NCI-H2196 treated with DMSO at 0.1 percent for 48 hours (cell line): ENCODE data around the gene ZNF536.

Experiments
- DNase-seq: peaks from one replicate; lab custom pipeline; 2025; ENCODE audit not compliant: unreplicated experiment; lab: John Stamatoyannopoulos, UW

The ZNF536 gene

DNA sequence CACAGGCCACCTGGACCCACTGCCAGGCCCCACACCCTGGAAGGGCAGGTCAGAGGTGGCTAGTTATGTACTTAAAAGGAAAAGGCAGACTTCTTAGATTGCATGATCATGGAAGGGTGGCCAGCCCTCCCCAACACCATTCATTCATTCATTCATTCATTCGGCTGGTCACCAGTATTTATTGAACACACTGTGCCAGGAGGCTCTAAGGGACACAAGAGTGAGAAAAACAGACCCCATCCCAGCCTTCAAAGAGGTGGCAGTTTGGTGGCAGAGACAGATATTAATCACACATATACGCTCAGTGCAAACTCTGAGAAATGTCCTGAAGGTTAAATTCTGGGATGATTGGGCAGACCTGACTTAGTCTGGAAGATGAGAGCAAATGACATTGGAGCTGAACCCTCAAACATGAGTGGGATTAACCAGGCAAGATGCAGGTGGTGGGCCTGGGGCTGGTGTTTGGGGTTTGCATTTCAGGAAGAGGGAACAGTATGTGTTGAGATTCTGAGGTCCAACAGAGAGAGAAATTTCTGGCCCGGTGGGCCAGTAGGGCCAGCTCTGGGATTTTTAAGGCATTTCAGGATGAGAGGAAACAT is 147.5 kb downstream of the ZNF536 start:
- DNase-seq = no peak

DNA sequence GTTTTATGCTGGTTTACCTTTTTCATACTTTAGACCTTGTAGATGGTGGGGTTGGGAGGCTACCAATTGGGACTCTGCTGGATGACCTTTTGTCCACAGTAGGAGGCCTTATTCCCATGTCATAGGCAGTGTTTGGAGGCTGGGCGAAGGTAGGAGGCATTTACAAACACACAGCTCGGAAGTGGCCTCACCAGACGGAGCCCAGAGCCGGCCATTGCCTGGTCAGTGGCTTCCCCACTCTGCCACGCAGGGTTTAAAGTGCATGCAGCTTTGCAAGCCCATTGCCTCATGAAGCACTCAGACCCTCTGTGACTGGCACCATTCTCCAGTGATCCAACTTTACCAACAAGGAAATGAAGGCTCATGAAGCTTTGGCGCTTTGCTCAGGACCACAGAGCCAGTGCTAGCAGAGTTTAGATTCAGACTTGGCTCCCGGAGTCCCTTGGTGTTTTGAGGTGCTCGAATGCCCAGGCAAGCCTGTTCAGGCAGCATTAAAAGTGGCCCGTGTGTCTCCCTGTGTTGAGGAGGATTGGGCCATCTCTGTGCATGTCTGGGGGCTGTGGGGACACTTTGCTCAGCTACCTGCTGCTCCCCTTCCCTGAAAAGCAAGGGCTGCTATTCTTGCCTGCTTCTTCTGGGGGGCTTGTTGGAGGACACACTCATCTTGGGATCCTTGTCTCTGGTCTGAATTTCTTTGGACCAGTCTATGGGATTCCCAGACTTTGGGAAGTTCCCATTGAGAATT is 148.7 kb downstream of the ZNF536 start:
- DNase-seq = no peak

DNA sequence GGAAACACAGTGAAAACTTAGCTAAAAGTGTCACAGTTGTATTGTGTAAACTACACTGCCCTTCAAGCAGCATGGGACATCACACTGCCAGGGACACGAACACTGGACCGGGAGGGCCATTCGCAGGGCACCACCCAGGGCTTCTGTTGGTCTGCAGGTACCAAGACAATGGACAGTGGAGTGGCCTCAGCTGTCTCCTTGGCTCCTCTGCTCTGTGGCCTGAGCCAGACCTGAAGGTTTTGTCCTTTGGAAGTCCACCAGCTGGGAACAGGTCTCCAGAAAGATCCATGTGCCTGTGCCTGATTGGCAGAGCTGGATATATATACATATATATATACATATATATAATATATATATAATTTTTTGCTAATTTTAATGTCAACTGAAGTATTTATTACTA is 149.8 kb downstream of the ZNF536 start:
- DNase-seq = no peak

DNA sequence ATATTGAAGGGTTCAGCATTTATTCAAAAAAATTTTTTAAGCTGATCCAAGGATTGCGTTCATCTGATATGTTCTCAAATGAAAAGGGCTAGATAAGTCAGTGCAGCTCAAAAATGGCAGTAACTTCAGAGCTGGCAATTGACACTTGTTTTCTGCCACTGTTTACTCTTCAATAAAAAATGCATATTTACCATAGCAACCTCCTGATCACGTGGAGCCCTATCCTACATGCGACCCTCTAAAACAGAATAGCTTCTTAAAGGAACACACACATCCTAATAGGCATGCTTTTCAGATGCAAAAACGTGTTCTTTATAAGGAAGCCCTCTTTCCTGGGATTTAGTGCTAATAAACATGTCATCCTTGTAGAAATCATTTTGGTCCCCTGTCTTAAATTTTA is 150.2 kb downstream of the ZNF536 start:
- DNase-seq = no peak

DNA sequence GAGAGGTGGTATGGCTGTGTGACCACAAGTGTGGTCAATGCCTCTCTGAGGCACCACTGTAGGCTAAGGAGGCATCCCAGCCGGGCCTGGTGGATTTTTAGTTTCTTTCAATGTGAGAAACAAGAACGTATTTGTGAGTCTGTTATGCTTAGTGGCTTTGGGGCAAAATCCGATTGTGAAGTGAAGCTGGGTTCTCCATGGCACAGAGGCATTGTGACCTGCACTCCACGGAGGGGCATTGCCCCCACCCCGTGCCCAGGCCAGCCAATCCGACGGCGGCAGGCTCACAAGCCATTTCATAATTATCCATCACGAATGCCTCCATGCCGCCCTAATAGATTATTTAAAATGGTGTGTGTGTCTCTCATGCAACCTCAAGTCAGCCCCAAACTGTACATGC is 151.6 kb downstream of the ZNF536 start:
- no peak for DNase-seq

GRCh38 chr19:30525383-30525782 is 153.2 kb downstream of the ZNF536 start:
- no peak for DNase-seq

DNA sequence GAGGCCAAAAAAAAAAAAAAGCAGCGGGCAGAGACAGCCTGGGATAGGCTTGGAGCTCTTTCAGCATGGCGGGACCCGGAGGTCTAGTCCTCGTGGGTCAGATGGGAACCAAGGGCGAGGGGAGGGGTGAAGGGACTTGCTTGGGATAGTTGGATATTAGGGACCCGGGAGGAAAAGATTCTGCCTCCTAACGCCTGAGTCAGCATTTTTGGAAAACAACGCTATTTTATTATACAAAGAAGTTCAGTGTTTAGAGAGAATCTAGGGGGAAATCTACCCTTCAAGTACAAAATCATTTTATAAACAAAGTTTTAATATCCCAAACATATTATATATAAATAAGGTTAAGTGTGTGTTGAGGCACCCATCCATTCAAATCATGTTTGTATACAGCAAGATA is 156.7 kb downstream of the ZNF536 start:
- DNase-seq = no peak

DNA sequence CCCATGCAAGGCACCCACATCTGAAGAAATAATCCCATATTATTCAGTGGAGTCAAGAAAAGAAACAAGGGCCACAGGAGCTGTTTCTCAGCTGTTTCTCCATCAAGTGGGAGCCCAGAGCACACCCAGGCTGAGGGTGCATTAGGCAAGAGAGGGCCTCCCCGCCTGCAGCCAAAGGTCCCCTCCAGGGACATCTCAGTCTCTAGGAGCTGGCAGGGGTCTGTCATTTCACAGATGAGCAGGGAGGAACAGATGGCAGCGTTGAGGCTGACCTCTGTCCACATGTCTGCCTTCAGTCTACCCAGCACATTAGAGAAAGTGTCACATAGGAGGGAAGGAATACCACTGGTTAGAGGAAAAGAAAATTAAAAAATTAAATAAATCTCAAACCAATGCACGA is 157.7 kb downstream of the ZNF536 start:
- no peak for DNase-seq

DNA sequence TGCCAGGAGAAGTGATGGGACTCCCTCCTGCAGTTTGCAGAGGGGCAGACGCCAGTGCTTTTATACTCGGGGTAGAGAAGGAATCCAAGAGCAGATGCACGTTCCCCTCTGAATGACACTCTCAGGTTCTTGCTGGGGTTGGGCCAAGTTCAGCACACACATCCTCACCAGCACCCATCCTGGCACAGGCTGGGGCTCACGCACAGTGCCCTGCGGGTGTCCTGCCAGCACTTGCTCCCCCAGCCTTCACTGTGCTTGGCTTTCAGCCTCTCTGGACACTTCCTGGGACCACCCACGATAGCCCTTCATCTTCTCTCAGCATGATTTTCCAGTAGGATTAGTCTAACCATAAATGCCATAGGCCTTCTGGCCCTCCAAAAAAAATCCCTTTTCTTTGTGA is 158.6 kb downstream of the ZNF536 start:
- DNase-seq = no peak

GRCh38 chr19:30535011-30535410 is 162.8 kb downstream of the ZNF536 start:
- DNase-seq = no peak

GRCh38 chr19:30536975-30537374 is 164.8 kb downstream of the ZNF536 start:
- no peak for DNase-seq

DNA sequence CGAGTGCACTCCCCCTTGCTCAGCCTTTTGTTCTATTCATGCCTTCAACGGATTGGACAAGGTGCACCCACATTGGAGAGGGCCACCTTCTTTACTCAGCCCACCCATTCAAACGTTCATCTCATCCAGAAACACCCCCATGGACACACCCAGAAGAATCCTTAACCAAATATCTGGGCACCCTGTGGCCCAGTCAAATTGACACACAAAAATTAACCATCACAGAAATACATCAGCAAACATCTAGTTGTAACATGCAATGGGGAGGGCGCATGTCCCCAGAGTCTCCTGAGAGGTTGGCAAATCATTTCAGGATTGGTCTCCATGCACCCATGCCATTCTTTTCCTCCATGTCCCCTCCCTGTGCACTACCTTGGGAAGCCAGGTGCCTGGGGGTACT is 167.1 kb downstream of the ZNF536 start:
- DNase-seq = no peak

DNA sequence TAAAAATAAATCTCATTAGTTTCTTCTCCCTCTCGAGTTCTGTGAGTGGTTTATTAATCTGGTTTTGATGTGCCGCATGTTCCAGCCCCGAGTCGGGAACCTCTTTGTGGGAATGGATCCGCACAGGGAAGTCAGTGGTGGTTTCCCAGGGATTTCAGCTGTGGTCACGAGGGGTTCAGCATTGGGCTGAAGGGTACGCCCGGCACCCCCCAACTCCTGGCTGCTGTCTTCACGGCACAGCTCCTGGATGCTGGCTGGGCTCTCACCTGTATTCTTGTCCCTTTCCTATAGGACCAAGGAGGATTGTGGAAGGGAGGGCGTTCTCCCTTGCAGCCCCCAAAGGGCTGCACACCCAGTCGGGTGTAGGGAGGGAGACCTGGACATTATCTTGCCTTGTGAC is 167.8 kb downstream of the ZNF536 start:
- DNase-seq = no peak

DNA sequence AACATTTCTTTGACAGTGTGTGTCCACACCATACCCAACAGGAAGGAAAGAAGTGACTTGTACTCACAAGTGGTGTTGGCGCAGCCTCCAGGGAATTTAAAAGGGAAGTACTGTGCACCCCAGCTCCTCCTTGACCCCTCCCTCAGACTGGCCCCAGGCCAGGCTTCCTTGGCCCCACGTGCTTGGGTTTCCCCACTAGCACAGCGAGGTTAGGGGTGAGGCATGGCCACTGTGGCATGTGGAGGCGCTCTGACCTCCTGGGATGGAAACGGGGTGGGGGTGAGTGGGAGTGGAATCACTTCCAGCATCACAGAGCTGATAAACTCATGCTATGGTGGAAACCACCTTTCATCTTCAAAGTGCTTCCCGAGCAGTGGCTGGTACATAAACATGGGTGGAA is 168.6 kb downstream of the ZNF536 start:
- no peak for DNase-seq

DNA sequence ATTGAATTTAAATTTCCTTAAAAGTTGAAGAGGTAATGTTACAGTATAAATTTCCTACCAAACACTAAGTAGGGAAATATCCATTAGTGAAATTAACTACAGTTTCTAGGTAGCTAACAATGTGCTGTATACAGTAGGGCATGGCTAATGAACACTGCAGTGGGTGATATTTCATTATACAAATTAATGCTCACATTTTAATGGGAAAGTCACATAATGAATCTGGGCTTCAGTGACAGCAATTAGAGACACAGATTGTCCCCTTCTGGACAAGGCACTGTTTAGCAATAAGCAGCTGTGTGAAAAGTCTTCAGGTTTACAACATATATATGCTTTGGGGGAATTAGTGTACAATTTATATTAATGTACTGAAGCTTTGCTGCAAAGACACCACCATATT is 169.4 kb downstream of the ZNF536 start:
- no peak for DNase-seq

DNA sequence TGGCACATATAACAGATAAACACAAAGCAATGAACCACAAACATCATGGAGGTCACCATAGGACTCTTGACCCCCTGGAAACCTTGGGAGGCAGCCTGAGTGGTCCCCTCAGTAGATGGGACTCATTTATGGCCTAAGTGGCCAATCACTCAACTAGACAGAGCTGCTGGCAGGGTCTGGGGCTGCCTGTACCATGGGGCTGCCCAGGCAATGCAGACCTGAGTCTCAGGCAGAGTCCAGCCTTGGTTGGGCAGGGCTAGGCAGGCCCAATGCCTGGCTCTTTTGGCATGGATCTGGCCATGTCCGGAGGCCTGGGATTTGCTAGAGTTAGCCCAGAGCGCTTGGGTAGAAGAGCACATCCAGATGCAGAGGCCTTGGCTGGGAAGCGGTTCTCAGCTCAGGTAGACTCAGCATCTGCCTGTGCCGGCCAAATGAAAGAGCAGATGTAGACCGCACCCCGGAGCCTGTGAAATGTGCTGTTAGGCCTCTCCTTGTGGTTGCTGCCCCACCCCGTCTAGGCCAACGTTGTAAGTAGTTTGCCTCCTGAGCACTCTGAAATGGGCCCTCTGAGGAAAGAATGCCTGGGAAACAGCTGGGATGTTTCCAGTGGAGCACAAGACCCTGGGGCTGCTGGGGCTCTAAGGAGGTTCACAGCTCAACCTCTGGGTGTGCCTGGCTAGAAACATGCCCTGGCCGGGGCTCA is 171.2 kb downstream of the ZNF536 start:
- no peak for DNase-seq

- no peak for DNase-seq
These were observed 173.6 kb downstream of the ZNF536 start for GRCh38 chr19:30545752-30546151.

DNA sequence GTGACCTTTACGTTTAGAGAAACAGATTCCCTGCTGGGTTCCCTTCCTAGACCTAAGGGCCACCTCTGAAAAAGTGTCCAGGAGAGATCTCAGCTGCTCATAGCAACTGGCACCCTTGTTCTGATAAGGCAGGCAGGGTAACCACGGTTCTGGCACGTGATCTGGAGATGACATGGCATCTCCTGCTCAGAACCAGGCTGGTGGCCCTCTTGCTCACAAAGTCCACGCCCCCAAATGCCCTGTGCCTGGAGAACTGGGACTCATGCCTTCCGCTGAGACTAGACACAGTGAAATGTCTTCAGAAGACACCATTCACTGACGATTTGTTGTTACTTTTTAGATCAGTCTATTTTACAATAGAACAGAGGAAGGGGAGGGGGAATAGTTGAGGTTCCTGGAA is 174.1 kb downstream of the ZNF536 start:
- no peak for DNase-seq

DNA sequence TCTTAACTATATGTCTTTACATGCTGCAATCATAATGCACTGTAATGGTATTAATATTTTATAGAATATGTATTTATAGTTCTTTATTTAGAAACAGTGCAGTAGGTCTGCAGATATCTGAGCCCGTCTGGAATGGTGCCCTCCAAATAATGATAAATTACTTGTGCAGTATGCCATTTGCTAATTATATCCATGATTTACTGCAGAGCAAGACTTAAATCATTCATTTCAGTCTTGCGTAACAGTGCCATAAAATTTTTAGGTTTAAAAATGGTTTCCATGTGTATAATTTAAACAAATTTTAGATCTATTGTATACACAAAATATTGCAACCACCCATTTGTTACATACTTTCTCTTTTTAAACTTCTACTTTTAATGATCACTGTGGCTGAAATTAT is 175.1 kb downstream of the ZNF536 start:
- no peak for DNase-seq

DNA sequence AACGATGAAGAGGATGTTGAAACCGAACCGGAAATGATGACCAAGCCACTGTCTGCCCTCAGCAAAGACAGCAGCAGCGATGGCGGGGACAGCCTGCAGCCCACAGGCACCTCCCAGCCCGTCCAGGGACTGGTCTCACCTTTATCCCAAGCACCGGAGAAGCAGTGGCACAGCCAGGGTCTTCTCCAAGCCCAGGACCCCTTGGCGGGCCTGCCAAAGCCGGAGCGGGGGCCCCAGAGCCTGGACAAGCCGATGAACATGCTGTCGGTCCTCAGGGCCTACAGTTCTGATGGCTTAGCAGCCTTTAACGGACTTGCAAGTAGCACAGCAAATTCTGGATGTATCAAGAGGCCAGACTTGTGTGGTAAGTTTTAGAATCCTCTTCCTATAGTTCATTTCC is 177.0 kb downstream of the ZNF536 start:
- DNase-seq = no peak

- no peak for DNase-seq
These were observed 179.1 kb downstream of the ZNF536 start for GRCh38 chr19:30551271-30551670.

GRCh38 chr19:30552593-30552992 is 180.4 kb downstream of the ZNF536 start:
- DNase-seq = no peak
